Heart left ventricle (tissue), 16 donors: ENCODE results near the gene PLD2. TPM values are rescaled to one million over a fixed set of nuclear protein-coding genes. Genes with fewer than 3 reads are reported as not detected.
"Not testable (repeated sequence)": the region's sequence is repeated elsewhere in the genome, so short reads cannot be mapped to it uniquely, and the experiment has no call there.

Experiments used
- ATAC-seq, 4 donors: fragments of 200-7000 bp; cut with Tn5 transposase; one replicate each; pipeline ENCODE4 v1.9.1; 2020 to 2022; ENCODE audit warnings: moderate library complexity in 4 of 4, mild to moderate bottlenecking in 3 of 4, moderate number of reproducible peaks in 1 of 4
- DNase-seq, 5 donors: peaks; one replicate each; pipeline ENCODE4 v3.0.0-alpha.2; 2020
- H3K27ac ChIP-seq, 12 donors: fragments of 200-600 bp; sonication (generic) in 4 of 12; one replicate each; pipeline versions ENCODE4 v1.5.0 to v1.8.0; 2016 to 2022; ENCODE audit warnings: mild to moderate bottlenecking in 2 of 12
- H3K27me3 ChIP-seq, 9 donors: fragments of 200-600 bp; sonication (generic) in 2 of 9; one replicate each; pipeline versions ENCODE4 v1.5.1 to v1.8.0; 2016 to 2022; ENCODE audit warnings: mild to moderate bottlenecking in 3 of 9
- H3K36me3 ChIP-seq, 9 donors: fragments of 200-600 bp; sonication (generic) in 2 of 9; one replicate each; pipeline versions ENCODE4 v1.5.0 to v1.8.0; 2018 to 2022; ENCODE audit warnings: mild to moderate bottlenecking in 2 of 9
- H3K4me1 ChIP-seq, 12 donors: fragments of 200-600 bp; sonication (generic) in 4 of 12; one replicate each; pipeline versions ENCODE4 v1.5.0 to v1.8.0; 2016 to 2022; ENCODE audit warnings: mild to moderate bottlenecking in 3 of 12
- H3K4me3 ChIP-seq, 12 donors: fragments of 200-600 bp; sonication (generic) in 4 of 12; one replicate each; pipeline versions ENCODE4 v1.5.0 to v1.8.0; 2017 to 2022; ENCODE audit warnings: mild to moderate bottlenecking in 9 of 12, moderate library complexity in 4 of 12
- H3K9me3 ChIP-seq, 12 donors: fragments of 200-600 bp; sonication (generic) in 4 of 12; one replicate each; pipeline versions ENCODE4 v1.5.0 to v1.8.0; 2016 to 2022; ENCODE audit warnings: mild to moderate bottlenecking in 1 of 12
- POLR2A ChIP-seq, 2 donors: fragments of 450-650 bp; IDR thresholded peaks; one replicate each; pipeline ENCODE4 v1.6.1; 2017; ENCODE audit warnings: antibody characterized with exemption in 2 of 2, mild to moderate bottlenecking in 2 of 2, moderate library complexity in 2 of 2
- WGBS, 4 donors: extraction: QIAGEN DNeasy Blood & Tissue Kit in 2 of 4; methylation state at CpG; one replicate each; pipeline versions ENCODE4 v1.1.5 to v1.1.7; 2013 to 2018; 5-methylcytosine and 5-hydroxymethylcytosine counted together
- intact Hi-C, 10 donors: fragments of 100-400 bp; cut with DNase I; formaldehyde crosslinking; loops; one replicate each; pipeline versions ENCODE4 v1.11.1 to v1.14.2; 2022
- polyA plus RNA-seq, 2 donors: library from polyadenylated mRNA; stranded (reverse); fragments of 200-250 nt; gene quantifications; one replicate each; pipeline ENCODE4 v1.2.3, GENCODE V29; 2013
- total RNA-seq, 9 donors: library from RNA; depleted of rRNA in 2 of 9; stranded (reverse); fragments of >200 nt in 2 of 9; fragmentation: NEBNext Ultra II Directional in 3 of 9; extraction: Animal tissue kit (Norgen Biotek cat#: 25700) in 3 of 9; gene quantifications; one replicate each; pipeline versions ENCODE4 v1.1.0 to v1.2.4, GENCODE V29; 2016 to 2023
- TF ChIP-seq, protein P1 (sequence below), 12 donors: fragments of 200-600 bp; sonication (generic) in 4 of 12; IDR thresholded peaks; one replicate each; pipeline versions ENCODE4 v1.5.0 to v1.8.0; 2018 to 2022; ENCODE audit warnings: antibody characterized with exemption in 12 of 12, mild to moderate bottlenecking in 5 of 12
- donor health status: ischemic (EF 13 %, LVEDD 7.1; RV severe dilation, severe dysfunction).
- donor health status: healthy with polysubstance abuse.
- donor health status: DM: no; HTN: yes; CAD: no.
- donor health status: DM: no; HTN: no; CAD: no.
- donor health status: ischemic (EF 25% LVEDD 6.9; RV normal size, moderate dysfunction).
- donor health status: ischemic (EF 25% LVEDD 5.7; RV mildly dilated, moderate dysfunction).
- donor health status: healthy.
- donor health status: DM: yes; HTN: yes; CAD: no.
- donor health status: ischemic (EF 35%, LVEDD 5.7; RV mildly dilated, moderate dysfunction).
- donor health status: nonischemic (EF 11% LVEDD 7.7; RV severe dilation, severe dysfunction).
- donor health status: DM: yes; HTN: yes; CAD: no.
- donor health status: PGD.
- donor health status: ischemic (EF 29% LVEDD 5.4; RV normal size, mild dysfunction).
- donor health status: nonischemic (EF 23%, LVEDD 6.1; RV moderate dilation, normal function).

PLD2 gene
- total and polyA plus RNA-seq, 11 donors: 5.3 to 17.9 (median 8.5) TPM

DNA sequence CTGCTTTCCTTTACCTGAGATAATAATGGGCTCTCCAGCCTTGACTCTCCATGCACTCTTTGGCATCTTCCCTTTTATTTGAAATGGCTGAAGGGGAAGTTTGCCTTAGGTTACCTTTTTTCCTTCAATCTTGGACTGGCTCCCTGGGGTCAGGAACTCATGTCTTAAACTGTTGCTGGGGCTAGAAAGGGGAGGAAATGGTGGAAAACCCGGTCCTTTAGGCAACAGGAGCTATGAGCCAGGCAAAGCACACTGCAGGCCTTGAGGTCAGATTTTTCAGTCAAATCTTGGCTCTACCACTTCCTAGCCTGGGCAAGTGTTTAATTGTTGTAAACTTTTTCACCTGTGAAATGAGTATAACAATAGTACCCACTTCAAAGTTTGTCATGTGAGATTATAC lies 56.4 kb downstream of the PLD2 start:
- DNase-seq (no peak), ATAC-seq (no peak)
- intact Hi-C loops: no loop called here
- TF ChIP-seq POLR2A (IDR thresholded peaks at IDR 0.05): no peak
- TF ChIP-seq, protein P1, sequence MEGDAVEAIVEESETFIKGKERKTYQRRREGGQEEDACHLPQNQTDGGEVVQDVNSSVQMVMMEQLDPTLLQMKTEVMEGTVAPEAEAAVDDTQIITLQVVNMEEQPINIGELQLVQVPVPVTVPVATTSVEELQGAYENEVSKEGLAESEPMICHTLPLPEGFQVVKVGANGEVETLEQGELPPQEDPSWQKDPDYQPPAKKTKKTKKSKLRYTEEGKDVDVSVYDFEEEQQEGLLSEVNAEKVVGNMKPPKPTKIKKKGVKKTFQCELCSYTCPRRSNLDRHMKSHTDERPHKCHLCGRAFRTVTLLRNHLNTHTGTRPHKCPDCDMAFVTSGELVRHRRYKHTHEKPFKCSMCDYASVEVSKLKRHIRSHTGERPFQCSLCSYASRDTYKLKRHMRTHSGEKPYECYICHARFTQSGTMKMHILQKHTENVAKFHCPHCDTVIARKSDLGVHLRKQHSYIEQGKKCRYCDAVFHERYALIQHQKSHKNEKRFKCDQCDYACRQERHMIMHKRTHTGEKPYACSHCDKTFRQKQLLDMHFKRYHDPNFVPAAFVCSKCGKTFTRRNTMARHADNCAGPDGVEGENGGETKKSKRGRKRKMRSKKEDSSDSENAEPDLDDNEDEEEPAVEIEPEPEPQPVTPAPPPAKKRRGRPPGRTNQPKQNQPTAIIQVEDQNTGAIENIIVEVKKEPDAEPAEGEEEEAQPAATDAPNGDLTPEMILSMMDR (IDR thresholded peaks at IDR 0.05): no peak
- 55 to 76% (median 69%) methylated on average over 1 of the region's 1 CpG for WGBS, 4 donors
- no peak overlapping the region for H3K4me3 ChIP-seq
- no peaks in the 10 kb centered on the region for H3K9me3 ChIP-seq
- peaks cover 0 to 35% (median 22%) of the 10 kb centered on the region in 12 donors for H3K4me1 ChIP-seq
- H3K27ac ChIP-seq: no peak overlapping the region
- no peaks in the 10 kb centered on the region for H3K27me3 ChIP-seq
- H3K36me3 ChIP-seq: peaks cover 0 to 8% (median 0%) of the 10 kb centered on the region in 9 donors

DNA sequence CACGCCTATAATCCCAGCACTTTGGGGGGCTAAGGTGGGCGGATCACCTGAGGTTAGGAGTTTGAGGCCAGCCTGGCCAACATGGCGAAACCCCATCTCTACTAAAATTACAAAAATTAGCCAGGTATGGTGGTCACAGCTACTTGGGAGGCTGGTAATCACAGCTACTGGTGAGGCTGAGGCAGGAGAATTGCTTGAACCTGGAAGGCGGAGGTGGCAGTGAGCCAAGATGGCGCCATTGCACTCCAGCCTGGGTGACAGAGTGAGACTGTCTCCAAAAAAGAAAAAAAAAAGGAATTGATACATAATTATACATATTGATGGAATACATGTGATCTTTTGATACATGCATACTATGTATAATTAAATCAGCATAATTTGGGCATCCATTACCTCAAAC lies 60.6 kb downstream of the PLD2 start:
- H3K36me3 ChIP-seq, H3K27ac ChIP-seq, ATAC-seq, intact Hi-C loops, H3K9me3 ChIP-seq, H3K27me3 ChIP-seq, DNase-seq, H3K4me3 ChIP-seq: not testable (repeated sequence)
- 69 to 96% (median 85%) methylated on average over 5 of the region's 5 CpGs for WGBS, 4 donors
- H3K4me1 ChIP-seq: peaks cover 0 to 18% (median under 1%) of the 10 kb centered on the region in 12 donors

DNA sequence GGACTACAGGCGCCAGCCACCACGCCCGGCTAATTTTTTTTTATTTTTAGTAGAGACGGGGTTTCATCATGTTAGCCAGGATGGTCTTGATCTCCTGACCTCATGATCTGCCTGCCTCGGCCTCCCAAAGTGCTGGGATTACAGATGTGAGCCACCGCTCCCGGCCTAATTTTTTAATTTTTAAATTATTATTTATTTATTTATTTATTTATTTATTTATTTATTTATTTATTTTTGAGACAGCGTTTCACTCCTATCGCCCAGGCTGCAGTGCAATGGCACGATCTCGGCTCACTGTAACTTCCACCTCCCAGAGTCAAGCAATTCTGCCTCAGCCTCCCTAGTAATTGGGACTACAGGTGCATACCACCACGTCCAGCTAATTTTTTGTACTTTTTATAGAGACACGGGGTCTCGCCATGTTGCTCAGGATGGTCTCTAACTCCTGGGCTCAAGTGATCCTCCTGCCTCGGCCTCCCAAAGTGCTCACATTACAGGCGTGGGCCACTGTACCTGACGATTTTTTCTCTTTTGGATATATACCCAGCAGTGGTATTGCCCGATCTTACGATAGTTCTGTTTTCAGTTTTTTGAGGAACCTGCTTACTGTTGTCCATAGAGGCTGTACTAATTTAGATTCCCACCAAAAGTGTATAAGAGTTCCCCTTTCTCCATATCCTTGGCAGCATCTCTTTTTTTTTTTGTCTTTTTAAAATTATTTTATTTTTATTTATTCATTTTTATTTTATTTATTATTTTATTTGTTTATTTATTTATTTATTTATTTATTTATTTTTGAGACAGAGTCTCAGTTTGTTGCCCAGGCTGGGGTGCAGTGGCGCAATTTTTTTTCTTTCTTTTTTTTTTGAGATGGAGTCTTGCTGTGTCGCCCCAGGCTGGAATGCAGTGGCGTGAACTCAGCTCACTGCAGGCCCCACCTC lies 62.4 kb downstream of the PLD2 start:
- ATAC-seq, H3K9me3 ChIP-seq: not testable (repeated sequence)
- 95 to 97% (median 96%) methylated on average over 22 of the region's 22 CpGs for WGBS, 4 donors

DNA sequence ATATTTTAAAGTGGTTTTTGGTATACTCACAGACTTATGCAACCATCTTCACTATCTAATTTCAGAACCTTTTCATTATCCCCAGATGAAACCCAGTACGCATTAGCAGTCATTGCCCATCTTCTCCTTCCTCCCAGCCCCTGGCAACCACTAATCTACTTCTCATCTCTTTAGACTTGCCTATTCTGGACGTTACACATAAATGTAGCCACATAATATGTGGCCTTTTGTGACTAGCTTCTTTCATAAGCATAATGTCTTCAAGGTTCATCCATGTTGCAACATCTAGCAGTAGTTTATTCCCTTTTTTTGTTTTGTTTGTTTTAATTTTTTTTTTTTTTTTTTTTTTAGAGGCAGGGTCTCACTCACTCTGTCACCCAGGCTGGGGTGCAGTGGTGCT lies 63.9 kb downstream of the PLD2 start:
- ATAC-seq (no peak), DNase-seq (no peak)
- Histone ChIP-seq H3K27ac (no peak overlapping the region), H3K9me3 (no peaks in the 10 kb centered on the region), H3K36me3 (peaks cover 0 to 12% (median 0%) of the 10 kb centered on the region in 9 donors), H3K27me3 (no peaks in the 10 kb centered on the region), H3K4me1 (peaks cover 0 to 23% (median 0%) of the 10 kb centered on the region in 12 donors), H3K4me3 (no peak overlapping the region)
- 77 to 92% (median 89%) methylated on average over 2 of the region's 2 CpGs for WGBS, 4 donors
- intact Hi-C loops: loop anchor here in 2 of 10 donors (5.0 to 10.0 kb wide), 2 partner anchors 39 to 46 kb away; partner anchors contain the start of gene MINK1 (in 1 of the 2)
- no peak for TF ChIP-seq POLR2A (IDR thresholded peaks at IDR 0.05)
- TF ChIP-seq, protein P1 (IDR thresholded peaks at IDR 0.05): no peak

More for the DNA sequence above, 62.4 kb downstream of the PLD2 start:
- H3K27ac ChIP-seq, H3K27me3 ChIP-seq, DNase-seq, intact Hi-C loops, H3K4me3 ChIP-seq: not testable (repeated sequence)
- Histone ChIP-seq H3K36me3 (peaks cover 0 to 12% (median 0%) of the 10 kb centered on the region in 9 donors), H3K4me1 (peaks cover 0 to 23% (median 0%) of the 10 kb centered on the region in 12 donors)

DNA sequence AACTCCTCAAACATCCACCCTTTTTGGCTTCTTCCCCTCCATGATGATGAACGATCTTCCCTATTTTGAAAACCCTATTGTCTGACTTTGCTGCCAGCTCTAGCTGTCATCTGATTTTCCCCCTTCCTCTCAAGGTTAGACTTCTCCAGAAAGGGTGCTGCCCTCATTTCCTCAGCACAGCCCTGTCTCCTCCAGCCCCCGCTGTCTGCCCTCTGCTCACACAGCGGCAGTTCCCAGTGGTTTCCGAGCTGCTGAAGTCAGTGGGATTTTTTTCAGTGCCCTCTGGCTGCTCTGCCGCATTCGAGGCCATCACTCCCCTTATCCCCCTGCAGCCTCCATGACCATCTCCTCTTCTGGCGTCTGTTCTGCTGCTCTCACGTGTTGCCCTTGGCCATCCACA lies 65.8 kb downstream of the PLD2 start:
- Histone ChIP-seq H3K27ac (peak overlapping the region in 1 of 12 donors; percentile 60), H3K27me3 (no peaks in the 10 kb centered on the region), H3K4me3 (no peak overlapping the region), H3K9me3 (no peaks in the 10 kb centered on the region), H3K4me1 (peaks cover 0 to 37% (median 0%) of the 10 kb centered on the region in 12 donors), H3K36me3 (peaks cover 0 to 12% (median 0%) of the 10 kb centered on the region in 9 donors)
- intact Hi-C loops: loop anchor here in 2 of 10 donors (5.0 to 10.0 kb wide), 2 partner anchors 40 to 48 kb away; partner anchors contain the start of gene MINK1 (in 1 of the 2)
- no peak for DNase-seq
- 45 to 57% (median 54%) methylated on average over 8 of the region's 8 CpGs for WGBS, 4 donors
- ATAC-seq: peak in 3 of 4 donors; percentile 16 to 66 (median 62)
- TF ChIP-seq, protein P1 (IDR thresholded peaks at IDR 0.05): no peak
- no peak for TF ChIP-seq POLR2A (IDR thresholded peaks at IDR 0.05)
